Activated CD8-positive, alpha-beta memory T cell treated with anti-CD3 and anti-CD28 coated beads, Interleukin-2, amount 50 U/mL, for 48 hours (primary cell): ENCODE results near the gene ARHGAP15.
"Not testable (repeated sequence)": the region's sequence is repeated elsewhere in the genome, so short reads cannot be mapped to it uniquely, and the experiment has no call there.

Experiments used
- DNase-seq: peaks from one replicate; pipeline ENCODE4 v3.0.0-alpha.2; 2020

ARHGAP15 gene

GRCh38 chr2:143499061-143499460 is 369.8 kb downstream of the ARHGAP15 start:
- no peak for DNase-seq

GRCh38 chr2:143501106-143501676 is 372.0 kb downstream of the ARHGAP15 start:
- no peak for DNase-seq

DNA sequence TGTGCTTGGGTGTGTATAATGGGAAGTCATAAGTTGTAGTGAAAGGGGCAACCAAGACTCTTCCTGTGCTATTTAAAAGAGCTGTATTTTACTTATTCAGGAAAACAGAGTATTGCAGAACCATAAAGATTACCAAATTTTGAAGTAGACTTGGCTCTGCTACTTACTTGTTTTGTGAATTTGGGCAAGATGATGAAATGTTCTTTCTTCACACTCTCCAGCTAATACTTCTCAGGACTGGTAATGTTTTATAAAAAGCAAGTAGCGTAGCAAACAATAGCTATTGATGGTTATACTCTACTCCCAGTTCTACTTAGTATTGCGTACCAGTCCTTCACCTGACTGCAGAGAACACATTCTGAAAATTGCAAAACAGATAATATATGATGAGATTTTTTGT is 374.1 kb downstream of the ARHGAP15 start:
- DNase-seq = no peak

GRCh38 chr2:143504397-143504796 is 375.2 kb downstream of the ARHGAP15 start:
- no peak for DNase-seq

- DNase-seq = no peak
These were observed 376.3 kb downstream of the ARHGAP15 start for GRCh38 chr2:143505542-143505941.

- DNase-seq = no peak
These were observed 383.9 kb downstream of the ARHGAP15 start for GRCh38 chr2:143513081-143513480.

GRCh38 chr2:143514413-143514812 is 385.2 kb downstream of the ARHGAP15 start:
- DNase-seq = no peak

DNA sequence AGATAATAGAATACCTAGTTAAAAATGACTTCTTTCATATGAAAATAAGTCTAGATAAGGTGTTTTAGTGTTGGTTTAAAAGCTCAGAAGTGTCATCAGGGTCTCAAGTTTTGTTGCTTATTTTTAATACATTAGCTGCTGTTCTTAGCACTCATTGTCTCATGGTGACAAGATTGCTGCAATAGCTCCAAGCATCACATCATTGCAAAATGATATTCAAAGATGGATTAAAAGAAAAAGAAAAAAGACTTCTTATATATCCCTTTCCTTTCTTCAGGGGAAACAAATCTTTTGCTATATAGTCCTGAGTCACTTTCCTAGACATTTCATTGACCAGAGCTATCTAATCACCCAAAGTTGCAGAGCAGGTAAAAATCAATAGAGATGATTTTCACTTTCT is 386.1 kb downstream of the ARHGAP15 start:
- DNase-seq = no peak

- no peak for DNase-seq
These were observed 390.3 kb downstream of the ARHGAP15 start for GRCh38 chr2:143519521-143519920.

GRCh38 chr2:143521396-143521795 is 392.2 kb downstream of the ARHGAP15 start:
- no peak for DNase-seq

DNA sequence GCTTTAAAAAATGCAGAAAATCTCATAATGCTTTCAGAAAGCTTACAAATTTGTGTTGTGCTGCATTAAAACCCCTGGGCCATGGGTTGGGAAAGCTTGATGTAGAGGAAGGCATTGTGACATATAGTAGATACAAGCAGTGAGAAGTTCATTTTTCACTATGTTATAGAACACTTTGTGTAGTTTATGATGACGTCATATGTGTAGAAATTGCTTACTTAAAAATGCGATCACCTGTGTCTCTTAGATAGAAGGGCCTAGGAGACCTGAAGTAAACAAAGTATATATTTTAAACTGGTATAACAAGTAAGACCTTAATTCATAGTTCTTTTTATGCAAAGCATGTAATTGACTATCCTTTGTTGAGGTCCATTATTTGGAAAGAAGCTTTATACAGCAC is 393.5 kb downstream of the ARHGAP15 start:
- DNase-seq = no peak

DNA sequence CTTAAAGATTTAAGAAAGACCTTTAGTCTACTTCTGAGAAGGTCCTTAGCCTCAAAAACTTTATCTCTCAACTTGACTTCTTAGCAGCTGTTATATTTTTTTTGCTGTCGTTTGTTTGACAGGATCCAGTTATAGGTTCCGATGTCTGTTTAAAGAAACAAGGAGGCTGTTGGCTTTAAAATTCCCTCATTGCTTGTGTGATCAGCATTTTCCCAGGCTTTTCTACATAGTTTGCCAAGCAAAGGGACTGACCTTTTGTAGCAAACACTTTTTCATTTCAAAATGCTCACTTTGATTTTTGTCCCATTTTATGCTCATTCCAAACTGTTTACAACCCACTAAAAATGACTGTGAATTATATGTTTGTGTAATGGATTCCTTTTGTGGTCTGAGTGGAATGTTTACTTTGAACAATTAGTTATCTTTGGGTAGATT is 394.9 kb downstream of the ARHGAP15 start:
- DNase-seq = no peak

DNA sequence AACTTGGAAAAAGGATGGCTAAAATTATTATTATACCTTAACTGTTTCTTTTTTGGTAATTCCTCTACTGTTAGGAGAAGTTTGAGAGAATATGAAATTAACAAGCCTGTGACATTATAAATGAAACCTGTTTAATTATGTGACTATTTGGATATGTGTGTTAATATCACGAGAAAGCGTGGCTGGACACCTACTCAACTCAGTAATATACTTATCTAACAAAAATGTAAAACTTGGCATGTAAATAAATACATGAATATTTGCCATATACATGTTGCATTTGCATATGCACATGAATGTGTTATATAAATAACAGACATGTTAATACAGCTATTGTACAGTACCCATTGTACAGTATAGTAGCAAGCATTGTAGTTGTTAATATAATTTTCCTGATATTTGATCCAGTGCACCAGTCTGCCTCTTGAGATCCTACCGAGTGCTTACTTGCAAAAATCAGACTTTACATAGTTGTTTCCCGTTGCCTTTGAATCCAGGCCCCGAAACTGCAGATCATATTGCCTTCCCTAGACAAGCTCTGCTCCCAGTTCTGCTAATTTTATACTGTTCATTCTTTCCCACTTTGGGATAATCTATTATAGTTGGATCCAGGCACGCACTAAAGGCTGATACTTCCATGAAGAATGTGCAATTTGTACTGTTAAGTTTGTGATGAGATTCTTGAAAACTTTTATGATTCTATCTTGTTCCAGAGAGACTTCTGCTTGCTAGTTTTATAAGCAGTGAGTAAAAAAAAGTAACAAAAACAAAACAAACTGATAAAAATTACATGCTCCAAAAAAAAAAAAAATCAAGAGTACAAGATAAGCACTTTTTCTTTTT is 395.6 kb downstream of the ARHGAP15 start:
- no peak for DNase-seq

GRCh38 chr2:143525402-143525860 is 396.2 kb downstream of the ARHGAP15 start:
- no peak for DNase-seq

DNA sequence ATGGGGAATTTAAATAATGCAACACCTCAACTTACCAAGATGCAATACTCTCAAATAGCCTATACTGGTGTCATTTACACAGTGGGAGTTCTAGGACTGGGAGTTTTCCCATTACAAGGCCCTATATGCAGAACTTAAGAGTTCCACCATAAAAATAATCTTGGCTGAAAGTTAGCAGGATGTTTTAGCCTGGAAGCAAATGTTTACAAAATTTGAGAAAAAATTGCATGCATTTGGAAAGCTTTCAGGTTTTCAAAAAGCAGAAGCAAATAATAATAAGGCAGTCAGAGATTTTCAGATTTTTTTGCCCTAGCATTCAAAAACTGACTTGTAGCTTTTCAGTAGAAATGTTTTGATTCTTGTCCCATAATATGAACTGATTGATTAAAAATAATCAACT is 397.3 kb downstream of the ARHGAP15 start:
- DNase-seq = no peak

DNA sequence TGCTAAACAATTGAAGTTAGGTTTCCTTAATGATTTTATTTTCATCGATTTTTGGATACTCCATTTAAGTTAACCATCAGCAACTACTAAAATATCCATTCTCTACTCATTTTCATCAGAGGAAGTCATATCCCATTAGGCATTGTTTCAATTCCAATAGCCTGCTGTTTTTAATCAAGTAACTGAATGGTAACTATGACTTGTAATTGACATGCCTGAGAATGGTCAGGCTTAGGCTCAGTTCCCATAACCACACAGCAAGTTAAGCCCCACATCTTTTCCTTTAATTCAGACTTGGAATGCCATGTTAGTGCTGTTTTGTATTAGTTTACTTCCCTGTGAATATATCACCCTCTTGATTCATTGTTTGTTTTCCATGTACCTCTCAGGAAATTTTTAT is 398.8 kb downstream of the ARHGAP15 start:
- DNase-seq = no peak

GRCh38 chr2:143529118-143529720 is 400.0 kb downstream of the ARHGAP15 start:
- no peak for DNase-seq

GRCh38 chr2:143530758-143531157 is 401.5 kb downstream of the ARHGAP15 start:
- no peak for DNase-seq

GRCh38 chr2:143532061-143532460 is 402.8 kb downstream of the ARHGAP15 start:
- DNase-seq = no peak

GRCh38 chr2:143533846-143534245 is 404.6 kb downstream of the ARHGAP15 start:
- DNase-seq = no peak

GRCh38 chr2:143535802-143536201 is 406.6 kb downstream of the ARHGAP15 start:
- DNase-seq = no peak

GRCh38 chr2:143541899-143542298 is 412.7 kb downstream of the ARHGAP15 start:
- DNase-seq = not testable (repeated sequence)

GRCh38 chr2:143545059-143545948 is 416.1 kb downstream of the ARHGAP15 start:
- no peak for DNase-seq
